ENCODE results near the gene GPRIN2.
"Not testable (repeated sequence)": the region's sequence is repeated elsewhere in the genome, so short reads cannot be mapped to it uniquely, and the experiment has no call there.

The GPRIN2 gene

GRCh38 chr10:46570655-46571054, 14.2 kb upstream of the GPRIN2 start:
- H3K4me1 ChIP-seq (ENCODE audit: control insufficient read depth in 5 of 5, insufficient read depth in 5 of 5, low read length in 5 of 5); H3K9ac ChIP-seq (ENCODE audit: low read length in 5 of 5); H3K27ac ChIP-seq (ENCODE audit: low read depth, low read length); H3K4me3 ChIP-seq (ENCODE audit: low read depth in 1 of 5, low read length in 5 of 5); H3K27me3 ChIP-seq (ENCODE audit: control insufficient read depth in 5 of 5, insufficient read depth in 4 of 5, low read length in 5 of 5); H3K36me3 ChIP-seq (ENCODE audit: control insufficient read depth in 5 of 5, insufficient read depth in 5 of 5, low read length in 5 of 5); H3K9me3 ChIP-seq (ENCODE audit: control insufficient read depth in 5 of 5, low read length in 5 of 5): not testable (repeated sequence)

- H3K27me3 ChIP-seq (ENCODE audit: control insufficient read depth in 5 of 5, insufficient read depth in 4 of 5, low read length in 5 of 5) = not testable (repeated sequence)
Observed at GRCh38 chr10:46567151-46567550, 10.7 kb upstream of the GPRIN2 start.

GRCh38 chr10:46565591-46566332, 9.3 kb upstream of the GPRIN2 start:
- not testable (repeated sequence) for H3K27ac ChIP-seq (ENCODE audit: low read depth, low read length); H3K4me1 ChIP-seq (ENCODE audit: control insufficient read depth in 5 of 5, insufficient read depth in 5 of 5, low read length in 5 of 5); H3K9ac ChIP-seq (ENCODE audit: low read length in 5 of 5); H3K4me3 ChIP-seq (ENCODE audit: low read depth in 1 of 5, low read length in 5 of 5); H3K9me3 ChIP-seq (ENCODE audit: control insufficient read depth in 5 of 5, low read length in 5 of 5); H3K36me3 ChIP-seq (ENCODE audit: control insufficient read depth in 5 of 5, insufficient read depth in 5 of 5, low read length in 5 of 5); H3K27me3 ChIP-seq (ENCODE audit: control insufficient read depth in 5 of 5, insufficient read depth in 4 of 5, low read length in 5 of 5)

More at GRCh38 chr10:46567151-46567550, 10.7 kb upstream of the GPRIN2 start:
- H3K36me3 ChIP-seq (ENCODE audit: control insufficient read depth in 5 of 5, insufficient read depth in 5 of 5, low read length in 5 of 5); H3K4me1 ChIP-seq (ENCODE audit: control insufficient read depth in 5 of 5, insufficient read depth in 5 of 5, low read length in 5 of 5); H3K9ac ChIP-seq (ENCODE audit: low read length in 5 of 5); H3K4me3 ChIP-seq (ENCODE audit: low read depth in 1 of 5, low read length in 5 of 5); H3K27ac ChIP-seq (ENCODE audit: low read depth, low read length); H3K9me3 ChIP-seq (ENCODE audit: control insufficient read depth in 5 of 5, low read length in 5 of 5): not testable (repeated sequence)

- Histone ChIP-seq H3K9ac (ENCODE audit: low read length in 5 of 5) (no peak overlapping the region), H3K27ac (ENCODE audit: low read depth, low read length) (no peak overlapping the region), H3K36me3 (ENCODE audit: control insufficient read depth in 5 of 5, insufficient read depth in 5 of 5, low read length in 5 of 5) (no peaks in the 10 kb centered on the region), H3K4me1 (ENCODE audit: control insufficient read depth in 5 of 5, insufficient read depth in 5 of 5, low read length in 5 of 5) (peaks cover 0 to 6% (median 4%) of the 10 kb centered on the region in 5 donors), H3K9me3 (ENCODE audit: control insufficient read depth in 5 of 5, low read length in 5 of 5) (no peaks in the 10 kb centered on the region), H3K27me3 (ENCODE audit: control insufficient read depth in 5 of 5, insufficient read depth in 4 of 5, low read length in 5 of 5) (peaks cover 28 to 39% (median 30%) of the 10 kb centered on the region in 5 donors), H3K4me3 (ENCODE audit: low read depth in 1 of 5, low read length in 5 of 5) (no peak overlapping the region)
Observed at GRCh38 chr10:46560952-46561351, 4.5 kb upstream of the GPRIN2 start.

- Histone ChIP-seq H3K27me3 (ENCODE audit: control insufficient read depth in 5 of 5, insufficient read depth in 4 of 5, low read length in 5 of 5) (peaks cover 34 to 45% (median 36%) of the 10 kb centered on the region in 5 donors), H3K27ac (ENCODE audit: low read depth, low read length) (no peak overlapping the region), H3K36me3 (ENCODE audit: control insufficient read depth in 5 of 5, insufficient read depth in 5 of 5, low read length in 5 of 5) (no peaks in the 10 kb centered on the region), H3K9me3 (ENCODE audit: control insufficient read depth in 5 of 5, low read length in 5 of 5) (no peaks in the 10 kb centered on the region), H3K4me1 (ENCODE audit: control insufficient read depth in 5 of 5, insufficient read depth in 5 of 5, low read length in 5 of 5) (peaks cover 0 to 7% (median 6%) of the 10 kb centered on the region in 5 donors), H3K9ac (ENCODE audit: low read length in 5 of 5) (no peak overlapping the region), H3K4me3 (ENCODE audit: low read depth in 1 of 5, low read length in 5 of 5) (no peak overlapping the region)
Observed at GRCh38 chr10:46560381-46560780, 3.9 kb upstream of the GPRIN2 start.

- peaks cover 0 to 7% (median 6%) of the 10 kb centered on the region in 5 donors for H3K4me1 ChIP-seq (ENCODE audit: control insufficient read depth in 5 of 5, insufficient read depth in 5 of 5, low read length in 5 of 5)
- H3K9ac ChIP-seq (ENCODE audit: low read length in 5 of 5) = no peak overlapping the region
- H3K9me3 ChIP-seq (ENCODE audit: control insufficient read depth in 5 of 5, low read length in 5 of 5) = no peaks in the 10 kb centered on the region
- H3K36me3 ChIP-seq (ENCODE audit: control insufficient read depth in 5 of 5, insufficient read depth in 5 of 5, low read length in 5 of 5) = no peaks in the 10 kb centered on the region
- H3K27me3 ChIP-seq (ENCODE audit: control insufficient read depth in 5 of 5, insufficient read depth in 4 of 5, low read length in 5 of 5) = peaks cover 40 to 56% (median 41%) of the 10 kb centered on the region in 5 donors
- H3K27ac ChIP-seq (ENCODE audit: low read depth, low read length) = no peak overlapping the region
- no peak overlapping the region for H3K4me3 ChIP-seq (ENCODE audit: low read depth in 1 of 5, low read length in 5 of 5)
Observed at GRCh38 chr10:46559231-46559671, 2.8 kb upstream of the GPRIN2 start.

- Histone ChIP-seq H3K9ac (ENCODE audit: low read length in 5 of 5) (no peak overlapping the region), H3K36me3 (ENCODE audit: control insufficient read depth in 5 of 5, insufficient read depth in 5 of 5, low read length in 5 of 5) (no peaks in the 10 kb centered on the region), H3K4me1 (ENCODE audit: control insufficient read depth in 5 of 5, insufficient read depth in 5 of 5, low read length in 5 of 5) (peaks cover 0 to 7% (median 6%) of the 10 kb centered on the region in 5 donors), H3K4me3 (ENCODE audit: low read depth in 1 of 5, low read length in 5 of 5) (no peak overlapping the region), H3K27ac (ENCODE audit: low read depth, low read length) (no peak overlapping the region), H3K27me3 (ENCODE audit: control insufficient read depth in 5 of 5, insufficient read depth in 4 of 5, low read length in 5 of 5) (peaks cover 43 to 61% (median 45%) of the 10 kb centered on the region in 5 donors), H3K9me3 (ENCODE audit: control insufficient read depth in 5 of 5, low read length in 5 of 5) (no peaks in the 10 kb centered on the region)
Observed at GRCh38 chr10:46558392-46559185, 2.1 kb upstream of the GPRIN2 start.

GRCh38 chr10:46558122-46558391, 1.6 kb upstream of the GPRIN2 start:
- Histone ChIP-seq H3K27me3 (ENCODE audit: control insufficient read depth in 5 of 5, insufficient read depth in 4 of 5, low read length in 5 of 5) (peaks cover 43 to 63% (median 49%) of the 10 kb centered on the region in 5 donors), H3K4me3 (ENCODE audit: low read depth in 1 of 5, low read length in 5 of 5) (no peak overlapping the region), H3K27ac (ENCODE audit: low read depth, low read length) (no peak overlapping the region), H3K4me1 (ENCODE audit: control insufficient read depth in 5 of 5, insufficient read depth in 5 of 5, low read length in 5 of 5) (peaks cover 0 to 7% (median 6%) of the 10 kb centered on the region in 5 donors), H3K9me3 (ENCODE audit: control insufficient read depth in 5 of 5, low read length in 5 of 5) (no peaks in the 10 kb centered on the region), H3K36me3 (ENCODE audit: control insufficient read depth in 5 of 5, insufficient read depth in 5 of 5, low read length in 5 of 5) (no peaks in the 10 kb centered on the region), H3K9ac (ENCODE audit: low read length in 5 of 5) (no peak overlapping the region)

- no peaks in the 10 kb centered on the region for H3K9me3 ChIP-seq (ENCODE audit: control insufficient read depth in 5 of 5, low read length in 5 of 5)
- H3K27me3 ChIP-seq (ENCODE audit: control insufficient read depth in 5 of 5, insufficient read depth in 4 of 5, low read length in 5 of 5) = peaks cover 43 to 63% (median 52%) of the 10 kb centered on the region in 5 donors
- no peak overlapping the region for H3K9ac ChIP-seq (ENCODE audit: low read length in 5 of 5)
- H3K4me3 ChIP-seq (ENCODE audit: low read depth in 1 of 5, low read length in 5 of 5) = no peak overlapping the region
- no peak overlapping the region for H3K27ac ChIP-seq (ENCODE audit: low read depth, low read length)
- peaks cover 0 to 7% (median 6%) of the 10 kb centered on the region in 5 donors for H3K4me1 ChIP-seq (ENCODE audit: control insufficient read depth in 5 of 5, insufficient read depth in 5 of 5, low read length in 5 of 5)
- H3K36me3 ChIP-seq (ENCODE audit: control insufficient read depth in 5 of 5, insufficient read depth in 5 of 5, low read length in 5 of 5) = no peaks in the 10 kb centered on the region
Observed at GRCh38 chr10:46557319-46558121, 1.1 kb upstream of the GPRIN2 start.

Data from subcutaneous abdominal adipose tissue (tissue), 5 donors.